Stomach smooth muscle (tissue), 2 donors: Measurements from ENCODE around the gene C1orf35.

ENCODE experiments used
- H3K27ac ChIP-seq: one replicate; pipeline ENCODE4 v1.7.0; 2013; ENCODE audit warnings: mild to moderate bottlenecking, low read length, inconsistent platforms
- H3K27me3 ChIP-seq, 2 donors: one replicate each; pipeline ENCODE4 v1.7.0; 2013; ENCODE audit warnings: low read length in 2 of 2; ENCODE audit not compliant: insufficient read depth in 2 of 2, control insufficient read depth in 1 of 2
- H3K36me3 ChIP-seq, 2 donors: one replicate each; pipeline ENCODE4 v1.7.0; 2013; ENCODE audit warnings: low read length in 2 of 2; ENCODE audit not compliant: control insufficient read depth in 2 of 2, insufficient read depth in 2 of 2
- H3K4me1 ChIP-seq: one replicate; pipeline ENCODE4 v1.7.0; 2013; ENCODE audit warnings: low read length; ENCODE audit not compliant: control insufficient read depth, insufficient read depth
- H3K4me3 ChIP-seq, 2 donors: one replicate each; pipeline ENCODE4 v1.7.0; 2013; ENCODE audit warnings: low read length in 2 of 2
- H3K9ac ChIP-seq, 2 donors: one replicate each; pipeline ENCODE4 v1.7.0; 2013; ENCODE audit warnings: low read length in 2 of 2, mild to moderate bottlenecking in 1 of 2
- H3K9me3 ChIP-seq, 2 donors: one replicate each; pipeline ENCODE4 v1.7.0; 2013; ENCODE audit warnings: low read length in 2 of 2; ENCODE audit not compliant: control insufficient read depth in 2 of 2
- donor health status: healthy.
- donor health status: Pancreatic carcinoma.

The C1orf35 gene

DNA sequence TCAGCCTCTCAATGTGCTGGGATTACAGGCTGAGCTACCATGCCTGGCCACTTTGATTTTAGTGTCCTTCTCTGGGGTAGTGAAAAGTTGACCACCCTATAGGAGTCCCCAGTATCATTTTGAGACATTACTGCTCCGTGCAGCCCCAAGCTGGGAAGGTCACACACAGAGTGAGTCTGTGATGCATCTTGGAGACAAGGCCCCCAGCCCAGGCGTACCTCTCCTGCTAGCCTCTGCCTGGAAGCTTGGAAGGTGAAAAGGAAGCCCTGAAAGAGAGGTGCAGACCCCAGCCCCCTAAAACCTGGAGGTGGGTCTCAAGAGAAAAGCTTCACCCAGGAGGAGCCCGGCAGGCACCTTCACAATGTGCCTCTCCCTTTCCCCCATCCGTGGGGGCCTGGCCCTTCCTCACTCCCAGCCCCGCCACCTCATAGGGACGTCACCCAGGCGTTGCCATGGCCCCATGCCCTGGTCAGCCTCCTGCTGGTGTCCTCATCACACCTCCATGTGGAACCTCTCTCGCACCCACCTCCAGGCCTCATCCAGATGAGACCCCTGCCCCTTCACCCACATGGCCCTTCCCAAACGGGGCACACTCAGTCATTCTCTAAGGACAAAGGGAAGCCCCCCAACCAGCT, 26.2 kb downstream of the C1orf35 start:
- peaks cover 5 to 8% of the 10 kb centered on the region in 2 donors for H3K27me3 ChIP-seq
- no peak overlapping the region for H3K9ac ChIP-seq
- H3K4me3 ChIP-seq = no peak overlapping the region
- peak overlapping the region; percentile 41 for H3K27ac ChIP-seq
- H3K9me3 ChIP-seq = no peaks in the 10 kb centered on the region
- H3K4me1 ChIP-seq = peaks cover 17% of the 10 kb centered on the region
- no peaks in the 10 kb centered on the region for H3K36me3 ChIP-seq

DNA sequence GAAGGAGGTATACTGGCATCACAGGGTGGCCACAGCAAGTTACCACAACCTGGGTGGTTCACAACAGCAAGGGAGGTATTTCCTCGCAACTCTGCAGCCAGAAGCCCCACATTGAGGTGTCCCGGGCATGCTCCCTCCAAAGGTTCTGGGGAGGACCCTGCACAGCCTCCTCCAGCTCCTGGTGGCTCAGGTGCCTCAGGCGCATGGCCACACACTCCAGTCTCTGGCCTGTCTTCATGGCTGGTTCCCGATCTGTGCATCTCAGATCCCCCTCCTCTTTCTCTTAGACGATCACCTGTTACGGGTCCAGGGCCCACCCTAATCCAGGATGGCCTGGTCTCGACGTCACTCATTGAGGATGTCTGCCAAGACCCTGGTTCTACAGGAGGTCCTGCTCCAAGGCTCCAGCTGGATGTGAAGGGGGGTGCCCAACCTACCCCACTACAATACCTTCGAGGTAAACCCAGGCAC, 27.3 kb downstream of the C1orf35 start:
- no peak overlapping the region for H3K4me3 ChIP-seq
- H3K36me3 ChIP-seq = no peaks in the 10 kb centered on the region
- peaks cover 8% of the 10 kb centered on the region for H3K4me1 ChIP-seq
- peaks cover 8 to 9% of the 10 kb centered on the region in 2 donors for H3K27me3 ChIP-seq
- no peak overlapping the region for H3K9ac ChIP-seq
- no peaks in the 10 kb centered on the region for H3K9me3 ChIP-seq
- no peak overlapping the region for H3K27ac ChIP-seq

DNA sequence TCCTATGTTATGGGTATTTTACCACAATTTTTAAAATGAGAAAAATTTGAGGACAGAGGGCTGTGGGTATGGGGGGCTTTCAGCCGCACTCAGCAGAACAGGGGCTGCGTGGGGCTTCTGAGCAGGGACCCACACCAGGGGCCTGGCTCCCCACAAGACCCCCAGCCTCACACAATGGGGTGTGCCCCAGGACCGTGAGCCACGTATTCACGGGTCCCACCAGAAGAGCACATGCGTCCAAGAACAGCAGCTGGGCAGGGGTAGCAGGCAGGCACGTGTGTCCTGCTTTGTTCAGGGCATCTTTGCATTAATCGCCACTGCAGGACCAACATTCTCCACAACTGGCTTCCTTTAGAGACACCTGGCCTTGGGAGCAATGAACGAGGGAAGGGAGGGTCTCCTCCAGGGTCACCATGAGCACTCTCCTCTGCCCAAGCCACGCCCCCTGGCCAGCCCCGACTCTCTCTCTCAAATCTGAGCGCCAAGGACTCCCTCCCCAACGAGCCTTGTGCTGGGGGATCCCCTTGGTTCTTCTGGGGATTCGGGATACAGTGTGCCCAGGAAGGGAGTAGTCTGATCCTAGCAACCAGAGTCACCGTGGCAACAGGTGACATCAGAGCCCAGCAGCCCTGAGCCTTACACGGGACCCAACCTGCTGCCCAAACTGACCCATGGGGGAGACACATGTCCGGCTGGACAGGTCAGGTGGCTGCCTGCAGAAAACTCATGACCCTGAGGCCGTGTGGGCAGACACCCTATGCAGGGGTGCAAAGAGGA, 28.0 kb downstream of the C1orf35 start:
- no peak overlapping the region for H3K27ac ChIP-seq
- H3K27me3 ChIP-seq = peaks cover 11 to 14% of the 10 kb centered on the region in 2 donors
- H3K4me1 ChIP-seq = peaks cover 8% of the 10 kb centered on the region
- H3K9ac ChIP-seq = no peak overlapping the region
- no peak overlapping the region for H3K4me3 ChIP-seq
- no peaks in the 10 kb centered on the region for H3K9me3 ChIP-seq
- no peaks in the 10 kb centered on the region for H3K36me3 ChIP-seq

DNA sequence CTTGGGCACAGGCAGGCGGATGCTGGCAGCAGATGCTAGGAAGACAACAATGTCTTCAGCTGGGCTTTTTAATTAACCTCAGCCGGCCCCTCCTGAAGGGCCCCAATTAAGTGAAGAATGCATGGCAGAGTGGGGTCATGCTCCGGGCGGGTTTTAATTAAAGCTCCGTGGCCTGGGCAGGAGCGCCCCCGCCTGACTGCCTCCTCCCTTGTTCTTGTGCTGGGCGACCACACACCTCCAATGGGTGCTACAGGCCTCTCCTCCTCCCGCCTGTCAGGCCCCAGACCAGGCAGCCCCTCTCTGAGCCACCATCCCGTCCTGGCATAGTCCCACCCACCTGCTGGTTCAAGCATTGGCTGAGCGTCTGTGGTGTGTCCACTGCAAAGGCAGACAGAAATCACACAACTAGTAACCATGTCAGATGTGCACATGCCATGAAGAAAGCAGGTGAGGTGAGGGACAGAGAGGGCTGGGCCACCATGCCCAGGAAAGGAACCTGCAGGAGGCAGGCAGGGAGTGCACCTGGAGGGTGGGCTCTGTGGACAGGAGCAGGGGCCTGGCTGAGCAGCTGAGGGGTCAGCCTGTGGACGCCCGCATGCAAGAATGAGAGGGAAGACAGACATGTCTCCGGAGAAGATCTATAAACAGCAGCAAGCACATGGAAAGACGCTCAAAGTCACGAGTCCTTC, 29.1 kb downstream of the C1orf35 start:
- Histone ChIP-seq H3K4me1 (peaks cover 8% of the 10 kb centered on the region), H3K4me3 (no peak overlapping the region), H3K27me3 (peaks cover 14 to 16% of the 10 kb centered on the region in 2 donors), H3K36me3 (no peaks in the 10 kb centered on the region), H3K27ac (no peak overlapping the region), H3K9ac (no peak overlapping the region), H3K9me3 (no peaks in the 10 kb centered on the region)

DNA sequence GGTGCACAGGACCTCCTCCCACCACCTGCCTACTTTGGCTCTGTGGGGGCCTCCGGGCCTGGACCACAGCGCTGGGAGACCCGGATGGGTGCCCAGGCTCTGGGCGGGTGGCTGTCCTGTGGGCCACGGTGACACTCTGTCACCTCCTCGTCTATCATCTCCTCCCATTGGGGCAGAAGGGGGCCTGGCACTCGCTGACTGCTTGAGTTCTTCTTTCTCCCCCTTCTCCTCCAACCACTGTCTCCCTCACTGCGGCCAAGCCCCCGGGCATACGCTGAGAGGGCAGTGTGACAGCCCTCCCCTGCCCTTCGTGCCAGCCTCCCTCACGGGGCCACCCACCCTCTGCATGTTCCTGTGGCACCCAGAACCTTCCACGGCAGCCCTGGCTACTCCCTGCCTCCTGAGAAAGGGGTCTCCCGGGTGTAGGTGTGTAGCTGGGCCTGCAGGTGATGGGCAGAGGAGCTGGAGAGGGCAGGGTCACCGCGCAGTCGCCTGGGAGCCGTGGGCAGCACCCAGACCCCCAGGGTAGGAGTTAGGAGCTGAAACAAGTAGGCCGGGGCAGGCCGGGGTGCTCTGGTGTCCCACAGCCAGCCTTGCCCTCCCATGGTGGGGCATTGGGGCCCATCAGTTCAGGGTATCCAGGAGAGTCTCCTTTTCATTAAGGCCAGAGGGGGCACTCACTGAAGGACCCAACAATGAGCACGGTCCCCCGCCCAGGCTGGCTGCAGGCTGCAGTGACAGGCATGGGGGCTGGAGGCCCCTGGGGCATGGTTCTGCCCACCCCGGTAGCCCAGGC, 29.9 kb downstream of the C1orf35 start:
- H3K9ac ChIP-seq = no peak overlapping the region
- H3K27me3 ChIP-seq = peaks cover 20% of the 10 kb centered on the region in 2 donors
- peaks cover 8% of the 10 kb centered on the region for H3K4me1 ChIP-seq
- H3K36me3 ChIP-seq = no peaks in the 10 kb centered on the region
- H3K27ac ChIP-seq = no peak overlapping the region
- H3K4me3 ChIP-seq = no peak overlapping the region
- no peaks in the 10 kb centered on the region for H3K9me3 ChIP-seq

DNA sequence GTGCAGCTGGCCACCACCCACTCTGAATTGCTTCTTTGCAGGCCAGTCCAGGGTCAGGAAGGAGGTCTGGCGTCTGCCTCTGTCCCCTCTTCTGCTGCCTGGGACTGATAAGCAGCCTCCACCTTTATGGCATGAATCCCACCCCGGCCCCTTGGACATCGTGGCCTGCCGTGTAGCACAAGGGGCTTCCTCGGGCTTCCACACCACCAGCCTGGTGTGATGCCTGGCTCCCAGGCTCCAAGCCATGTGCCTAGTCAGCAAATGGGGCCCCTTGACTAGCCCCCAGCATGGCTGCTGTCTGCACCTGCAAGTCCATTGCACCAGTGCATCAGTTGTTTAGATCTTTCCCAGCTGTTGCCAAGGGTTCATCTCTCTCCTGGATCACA, 30.5 kb downstream of the C1orf35 start:
- Histone ChIP-seq H3K9me3 (no peaks in the 10 kb centered on the region), H3K4me1 (peaks cover 7% of the 10 kb centered on the region), H3K36me3 (no peaks in the 10 kb centered on the region), H3K9ac (no peak overlapping the region), H3K27me3 (peaks cover 20 to 25% of the 10 kb centered on the region in 2 donors), H3K4me3 (no peak overlapping the region), H3K27ac (no peak overlapping the region)

DNA sequence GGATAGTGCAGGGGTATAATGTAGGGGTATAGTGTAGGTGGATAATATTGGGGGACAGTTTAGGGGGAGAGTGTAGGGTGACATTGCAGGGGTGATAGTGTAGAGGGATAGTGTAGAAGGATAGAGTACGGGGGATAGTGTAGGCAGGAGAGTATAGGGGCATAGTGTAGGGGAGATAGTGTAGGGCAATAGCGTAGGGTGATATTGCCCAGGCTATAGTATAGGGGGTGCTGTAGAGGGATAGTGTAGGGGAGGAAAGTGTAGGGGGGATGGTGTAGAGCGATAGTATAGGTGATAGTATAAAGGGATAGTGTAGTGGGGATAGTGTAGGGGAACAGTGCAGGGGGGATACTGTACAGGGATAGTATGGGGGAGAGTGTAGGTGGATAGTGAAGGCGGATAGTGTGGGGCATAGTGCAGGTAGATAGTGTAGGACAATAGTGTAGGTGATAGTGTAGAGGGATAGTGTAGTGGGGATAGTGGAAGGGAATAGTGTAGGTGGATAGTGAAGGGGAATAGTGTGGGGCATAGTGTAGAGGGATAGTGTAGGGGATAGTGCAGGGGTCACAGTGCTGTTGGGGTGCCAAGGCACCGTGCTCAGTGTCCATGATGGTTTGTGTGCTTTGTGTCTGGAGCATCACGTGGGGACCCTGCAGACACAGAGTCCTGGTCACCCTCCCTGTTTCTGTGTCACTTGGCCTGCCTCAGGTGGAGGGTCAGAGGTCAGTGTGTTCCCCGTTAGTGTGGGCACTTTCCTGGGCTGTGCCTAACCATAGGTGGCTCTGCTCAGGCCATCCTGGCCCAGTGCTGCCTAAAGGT, 31.1 kb downstream of the C1orf35 start:
- H3K4me3 ChIP-seq = no peak overlapping the region
- H3K9me3 ChIP-seq = no peaks in the 10 kb centered on the region
- H3K27me3 ChIP-seq = peaks cover 24 to 31% of the 10 kb centered on the region in 2 donors
- no peak overlapping the region for H3K27ac ChIP-seq
- H3K4me1 ChIP-seq = peaks cover 1% of the 10 kb centered on the region
- no peaks in the 10 kb centered on the region for H3K36me3 ChIP-seq
- no peak overlapping the region for H3K9ac ChIP-seq

DNA sequence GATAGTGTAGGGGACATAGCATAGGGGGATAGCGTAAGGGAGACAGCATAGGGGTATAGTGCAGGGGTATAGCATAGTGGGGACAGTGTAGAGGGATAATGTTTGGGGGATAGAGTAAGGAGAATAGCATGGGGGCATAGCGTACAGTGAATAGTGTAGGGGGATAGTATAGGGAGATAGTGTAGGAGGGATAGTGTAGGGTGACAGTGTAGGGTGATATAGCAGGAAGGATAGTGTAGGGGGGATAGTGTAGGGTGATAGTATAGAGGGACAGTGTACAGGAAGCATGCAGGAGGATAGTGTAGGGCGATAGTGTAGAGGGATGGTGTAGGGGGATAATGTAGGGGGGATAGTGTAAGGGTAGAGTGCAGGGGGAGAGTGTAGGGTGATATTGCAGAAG, 32.3 kb downstream of the C1orf35 start:
- Histone ChIP-seq H3K9ac (no peak overlapping the region), H3K27me3 (peaks cover 33 to 42% of the 10 kb centered on the region in 2 donors), H3K9me3 (no peaks in the 10 kb centered on the region), H3K27ac (no peak overlapping the region), H3K4me1 (no peaks in the 10 kb centered on the region), H3K36me3 (no peaks in the 10 kb centered on the region), H3K4me3 (no peak overlapping the region)

DNA sequence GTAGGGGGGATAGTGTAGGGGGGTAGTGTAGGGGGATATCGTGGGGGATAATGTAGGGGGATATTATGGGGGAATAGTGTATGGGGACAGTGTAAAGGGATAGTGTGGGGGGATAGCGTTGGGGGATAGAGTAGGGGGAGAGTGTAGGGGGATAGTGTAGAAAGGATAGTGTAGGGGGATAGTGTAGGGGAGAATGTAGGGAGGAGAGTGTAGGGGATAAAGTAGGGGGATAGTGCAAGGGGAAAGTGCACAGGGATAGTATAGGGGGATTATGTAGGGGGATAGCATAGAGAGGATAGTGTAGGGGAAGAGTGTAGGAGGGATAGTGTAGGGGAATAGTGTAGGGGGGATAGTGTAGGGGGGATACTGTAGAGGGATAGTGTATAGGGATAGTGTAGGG, 33.0 kb downstream of the C1orf35 start:
- Histone ChIP-seq H3K27me3 (peaks cover 40 to 48% of the 10 kb centered on the region in 2 donors), H3K27ac (no peak overlapping the region), H3K4me3 (no peak overlapping the region), H3K9me3 (no peaks in the 10 kb centered on the region), H3K4me1 (no peaks in the 10 kb centered on the region), H3K9ac (no peak overlapping the region), H3K36me3 (no peaks in the 10 kb centered on the region)

DNA sequence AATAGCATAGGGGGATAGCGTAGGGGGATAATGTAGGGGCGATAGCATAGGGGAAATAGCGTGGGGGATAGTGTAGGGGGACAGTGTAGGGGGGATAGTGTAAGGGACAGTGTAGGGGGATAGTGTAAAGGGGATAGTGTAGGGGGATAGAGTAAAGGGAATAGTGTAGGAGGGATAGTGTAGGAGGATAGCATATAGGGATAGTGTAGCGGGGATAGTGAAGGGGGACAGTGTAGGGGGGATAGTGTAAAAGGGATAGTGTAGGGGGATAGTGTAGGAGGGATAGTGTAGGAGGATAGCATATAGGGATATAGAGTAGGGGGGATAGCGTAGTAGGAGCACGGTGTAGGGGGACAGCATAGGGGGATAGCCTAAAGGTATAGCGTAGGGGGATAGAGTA, 34.8 kb downstream of the C1orf35 start:
- peaks cover 55 to 66% of the 10 kb centered on the region in 2 donors for H3K27me3 ChIP-seq
- no peak overlapping the region for H3K9ac ChIP-seq
- H3K4me1 ChIP-seq = no peaks in the 10 kb centered on the region

More for the DNA sequence above, 34.8 kb downstream of the C1orf35 start:
- no peaks in the 10 kb centered on the region for H3K36me3 ChIP-seq
- no peak overlapping the region for H3K27ac ChIP-seq
- no peak overlapping the region for H3K4me3 ChIP-seq
- H3K9me3 ChIP-seq = no peaks in the 10 kb centered on the region
